Activated CD8-positive, alpha-beta memory T cell treated with anti-CD3 and anti-CD28 coated beads, Interleukin-2, amount 50 U/mL, for 48 hours (primary cell): ENCODE results near the gene CNTNAP2.

Source experiments
- DNase-seq: peaks from one replicate; pipeline ENCODE4 v3.0.0-alpha.2; 2020

CNTNAP2 gene

GRCh38 chr7:147519062-147519461 lies 1402.5 kb downstream of the CNTNAP2 start:
- DNase-seq: no peak

- DNase-seq: no peak
Observed at GRCh38 chr7:147523056-147523455, 1406.5 kb downstream of the CNTNAP2 start.

GRCh38 chr7:147524726-147525250 lies 1408.2 kb downstream of the CNTNAP2 start:
- no peak for DNase-seq

- no peak for DNase-seq
Observed at GRCh38 chr7:147525325-147525724, 1408.7 kb downstream of the CNTNAP2 start.

GRCh38 chr7:147535701-147536111 lies 1419.1 kb downstream of the CNTNAP2 start:
- DNase-seq: no peak

GRCh38 chr7:147539685-147540084 lies 1423.1 kb downstream of the CNTNAP2 start:
- DNase-seq: no peak

GRCh38 chr7:147540743-147541142 lies 1424.1 kb downstream of the CNTNAP2 start:
- no peak for DNase-seq

GRCh38 chr7:147541261-147541660 lies 1424.7 kb downstream of the CNTNAP2 start:
- no peak for DNase-seq

- DNase-seq: no peak
Observed at GRCh38 chr7:147547252-147547897, 1430.8 kb downstream of the CNTNAP2 start.

GRCh38 chr7:147556317-147556716 lies 1439.7 kb downstream of the CNTNAP2 start:
- DNase-seq: no peak

- DNase-seq: no peak
Observed at GRCh38 chr7:147563669-147564068, 1447.1 kb downstream of the CNTNAP2 start.

- DNase-seq: no peak
Observed at GRCh38 chr7:147564786-147565476, 1448.3 kb downstream of the CNTNAP2 start.

GRCh38 chr7:147567043-147567442 lies 1450.4 kb downstream of the CNTNAP2 start:
- DNase-seq: no peak

- DNase-seq: no peak
Observed at GRCh38 chr7:147569116-147569913, 1452.7 kb downstream of the CNTNAP2 start.

- no peak for DNase-seq
Observed at GRCh38 chr7:147570390-147570789, 1453.8 kb downstream of the CNTNAP2 start.

- no peak for DNase-seq
Observed at GRCh38 chr7:147571436-147572185, 1455.0 kb downstream of the CNTNAP2 start.

GRCh38 chr7:147578196-147578595 lies 1461.6 kb downstream of the CNTNAP2 start:
- no peak for DNase-seq

- DNase-seq: no peak
Observed at GRCh38 chr7:147579148-147579547, 1462.5 kb downstream of the CNTNAP2 start.

- DNase-seq: no peak
Observed at GRCh38 chr7:147584771-147585193, 1468.2 kb downstream of the CNTNAP2 start.

- DNase-seq: no peak
Observed at GRCh38 chr7:147586110-147586509, 1469.5 kb downstream of the CNTNAP2 start.

- no peak for DNase-seq
Observed at GRCh38 chr7:147586526-147586925, 1469.9 kb downstream of the CNTNAP2 start.

GRCh38 chr7:147593271-147594057 lies 1476.9 kb downstream of the CNTNAP2 start:
- no peak for DNase-seq
